ENCODE results near the gene ZNF93.
"Not testable (repeated sequence)": the region's sequence is repeated elsewhere in the genome, so short reads cannot be mapped to it uniquely, and the experiment has no call there.

ZNF93 gene

GRCh38 chr19:19943848-19944582 lies 43.3 kb downstream of the ZNF93 start:
- H3K9me3 ChIP-seq (ENCODE audit: control insufficient read depth in 1 of 2, low read length in 2 of 2) = no peaks in the 10 kb centered on the region
- no peaks in the 10 kb centered on the region for H3K4me1 ChIP-seq (ENCODE audit: control insufficient read depth in 1 of 2, insufficient read depth in 2 of 2, low read length in 2 of 2)
- no peak overlapping the region for H3K4me3 ChIP-seq (ENCODE audit: low read depth in 1 of 2, low read length in 2 of 2)
- H3K27ac ChIP-seq (ENCODE audit: low read length) = no peak overlapping the region
- H3K27me3 ChIP-seq (ENCODE audit: low read depth, low read length) = no peaks in the 10 kb centered on the region
- no peaks in the 10 kb centered on the region for H3K36me3 ChIP-seq (ENCODE audit: control insufficient read depth in 1 of 2, insufficient read depth in 2 of 2, low read length in 2 of 2)

- H3K27ac ChIP-seq (ENCODE audit: low read length) = no peak overlapping the region
- H3K36me3 ChIP-seq (ENCODE audit: control insufficient read depth in 1 of 2, insufficient read depth in 2 of 2, low read length in 2 of 2) = no peaks in the 10 kb centered on the region
- no peaks in the 10 kb centered on the region for H3K4me1 ChIP-seq (ENCODE audit: control insufficient read depth in 1 of 2, insufficient read depth in 2 of 2, low read length in 2 of 2)
- H3K4me3 ChIP-seq (ENCODE audit: low read depth in 1 of 2, low read length in 2 of 2) = no peak overlapping the region
- no peaks in the 10 kb centered on the region for H3K27me3 ChIP-seq (ENCODE audit: low read depth, low read length)
- H3K9me3 ChIP-seq (ENCODE audit: control insufficient read depth in 1 of 2, low read length in 2 of 2) = no peaks in the 10 kb centered on the region
Measured at GRCh38 chr19:19944583-19944880, 43.8 kb downstream of the ZNF93 start.

- Histone ChIP-seq H3K27ac (ENCODE audit: low read length) (no peak overlapping the region), H3K36me3 (ENCODE audit: control insufficient read depth in 1 of 2, insufficient read depth in 2 of 2, low read length in 2 of 2) (no peaks in the 10 kb centered on the region), H3K9me3 (ENCODE audit: control insufficient read depth in 1 of 2, low read length in 2 of 2) (no peaks in the 10 kb centered on the region), H3K4me3 (ENCODE audit: low read depth in 1 of 2, low read length in 2 of 2) (no peak overlapping the region), H3K27me3 (ENCODE audit: low read depth, low read length) (no peaks in the 10 kb centered on the region), H3K4me1 (ENCODE audit: control insufficient read depth in 1 of 2, insufficient read depth in 2 of 2, low read length in 2 of 2) (no peaks in the 10 kb centered on the region)
Measured at GRCh38 chr19:19946226-19946625, 45.5 kb downstream of the ZNF93 start.

DNA sequence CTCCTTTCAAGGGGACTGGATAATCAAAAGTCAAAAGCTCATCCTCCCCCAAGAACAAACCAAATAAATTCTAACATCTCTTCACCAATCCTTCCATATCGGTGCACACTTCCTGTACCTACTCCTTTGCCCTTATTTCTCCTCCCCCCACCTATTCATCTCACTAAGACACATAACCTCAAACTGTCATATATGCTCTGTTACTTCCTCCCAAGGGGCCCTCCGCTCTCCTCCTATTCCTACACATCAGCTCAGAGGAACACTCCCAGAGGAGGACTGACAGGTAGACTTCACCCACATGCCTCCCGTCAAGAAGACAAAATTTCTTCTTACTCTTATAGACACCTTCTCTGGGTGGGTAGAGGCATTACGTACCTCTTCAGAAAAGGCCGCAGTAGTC lies 48.1 kb downstream of the ZNF93 start:
- no peaks in the 10 kb centered on the region for H3K27me3 ChIP-seq (ENCODE audit: low read depth, low read length)
- no peaks in the 10 kb centered on the region for H3K9me3 ChIP-seq (ENCODE audit: control insufficient read depth in 1 of 2, low read length in 2 of 2)
- H3K4me3 ChIP-seq (ENCODE audit: low read depth in 1 of 2, low read length in 2 of 2) = no peak overlapping the region
- no peak overlapping the region for H3K27ac ChIP-seq (ENCODE audit: low read length)
- H3K36me3 ChIP-seq (ENCODE audit: control insufficient read depth in 1 of 2, insufficient read depth in 2 of 2, low read length in 2 of 2) = no peaks in the 10 kb centered on the region
- H3K4me1 ChIP-seq (ENCODE audit: control insufficient read depth in 1 of 2, insufficient read depth in 2 of 2, low read length in 2 of 2) = no peaks in the 10 kb centered on the region

GRCh38 chr19:19955208-19955607 lies 54.5 kb downstream of the ZNF93 start:
- Histone ChIP-seq H3K9me3 (ENCODE audit: control insufficient read depth in 1 of 2, low read length in 2 of 2) (no peaks in the 10 kb centered on the region), H3K27me3 (ENCODE audit: low read depth, low read length) (no peaks in the 10 kb centered on the region), H3K4me3 (ENCODE audit: low read depth in 1 of 2, low read length in 2 of 2) (no peak overlapping the region), H3K36me3 (ENCODE audit: control insufficient read depth in 1 of 2, insufficient read depth in 2 of 2, low read length in 2 of 2) (no peaks in the 10 kb centered on the region), H3K4me1 (ENCODE audit: control insufficient read depth in 1 of 2, insufficient read depth in 2 of 2, low read length in 2 of 2) (no peaks in the 10 kb centered on the region), H3K27ac (ENCODE audit: low read length) (no peak overlapping the region)

DNA sequence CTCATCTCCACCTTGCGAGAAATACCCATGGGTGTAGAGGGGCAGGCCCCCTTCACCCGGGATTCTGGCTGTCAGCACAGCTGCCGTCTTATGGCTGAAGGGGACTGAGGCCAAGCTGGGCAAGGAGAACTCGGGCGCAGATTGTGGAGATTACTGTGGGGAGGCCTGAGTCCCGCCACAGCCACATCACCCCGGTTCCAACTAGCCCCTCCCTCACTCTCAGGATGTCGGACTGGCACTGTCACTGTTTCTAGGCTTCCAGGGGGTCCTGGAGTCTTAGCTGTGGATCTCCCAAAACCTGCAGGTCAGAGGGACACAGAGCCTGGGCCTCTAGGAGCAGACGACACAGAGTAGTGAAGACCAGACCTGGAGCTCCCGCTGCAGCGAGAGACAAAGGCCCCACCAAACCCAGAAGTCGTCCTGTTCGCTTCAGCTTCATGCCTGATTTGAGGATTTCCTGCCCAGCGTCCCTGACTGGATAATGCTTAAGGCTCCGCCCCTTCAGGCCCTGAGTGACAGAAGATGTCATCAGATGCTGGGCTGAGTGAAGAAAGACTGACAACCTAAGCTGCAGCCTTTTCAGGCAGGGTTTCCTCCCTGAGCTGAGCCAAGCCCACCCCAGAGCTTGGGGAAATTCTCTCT lies 55.8 kb downstream of the ZNF93 start:
- Histone ChIP-seq H3K4me1 (ENCODE audit: control insufficient read depth in 1 of 2, insufficient read depth in 2 of 2, low read length in 2 of 2) (no peaks in the 10 kb centered on the region), H3K36me3 (ENCODE audit: control insufficient read depth in 1 of 2, insufficient read depth in 2 of 2, low read length in 2 of 2) (no peaks in the 10 kb centered on the region), H3K4me3 (ENCODE audit: low read depth in 1 of 2, low read length in 2 of 2) (no peak overlapping the region), H3K27me3 (ENCODE audit: low read depth, low read length) (no peaks in the 10 kb centered on the region), H3K9me3 (ENCODE audit: control insufficient read depth in 1 of 2, low read length in 2 of 2) (no peaks in the 10 kb centered on the region), H3K27ac (ENCODE audit: low read length) (no peak overlapping the region)

DNA sequence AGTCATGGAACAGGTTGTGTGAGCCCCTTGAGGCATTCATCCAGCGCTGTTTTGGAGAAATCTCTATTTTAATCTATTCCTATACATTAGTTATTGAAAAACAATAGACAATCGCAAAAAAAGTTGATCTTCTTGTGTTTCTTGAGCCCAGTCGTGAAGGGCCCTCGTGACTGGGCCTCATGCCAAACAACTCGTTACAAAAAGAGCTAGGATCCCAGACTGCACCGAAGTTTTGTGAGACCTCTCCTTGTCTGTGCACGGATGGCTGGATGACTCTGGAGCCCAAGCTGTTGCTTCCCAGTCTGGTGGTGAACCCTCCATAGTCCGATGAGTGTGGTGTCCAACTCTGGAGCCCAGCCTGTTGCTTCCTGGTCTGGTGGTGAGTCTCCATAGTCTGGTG lies 57.0 kb downstream of the ZNF93 start:
- not testable (repeated sequence) for H3K27ac ChIP-seq (ENCODE audit: low read length); H3K36me3 ChIP-seq (ENCODE audit: control insufficient read depth in 1 of 2, insufficient read depth in 2 of 2, low read length in 2 of 2); H3K4me1 ChIP-seq (ENCODE audit: control insufficient read depth in 1 of 2, insufficient read depth in 2 of 2, low read length in 2 of 2); H3K4me3 ChIP-seq (ENCODE audit: low read depth in 1 of 2, low read length in 2 of 2); H3K27me3 ChIP-seq (ENCODE audit: low read depth, low read length); H3K9me3 ChIP-seq (ENCODE audit: control insufficient read depth in 1 of 2, low read length in 2 of 2)

GRCh38 chr19:19959151-19959799 lies 58.5 kb downstream of the ZNF93 start:
- not testable (repeated sequence) for H3K9me3 ChIP-seq (ENCODE audit: control insufficient read depth in 1 of 2, low read length in 2 of 2); H3K4me1 ChIP-seq (ENCODE audit: control insufficient read depth in 1 of 2, insufficient read depth in 2 of 2, low read length in 2 of 2); H3K4me3 ChIP-seq (ENCODE audit: low read depth in 1 of 2, low read length in 2 of 2); H3K27ac ChIP-seq (ENCODE audit: low read length); H3K27me3 ChIP-seq (ENCODE audit: low read depth, low read length); H3K36me3 ChIP-seq (ENCODE audit: control insufficient read depth in 1 of 2, insufficient read depth in 2 of 2, low read length in 2 of 2)

GRCh38 chr19:19964416-19964815 lies 63.7 kb downstream of the ZNF93 start:
- Histone ChIP-seq H3K27me3 (ENCODE audit: low read depth, low read length) (no peaks in the 10 kb centered on the region), H3K9me3 (ENCODE audit: control insufficient read depth in 1 of 2, low read length in 2 of 2) (peaks cover 4 to 18% of the 10 kb centered on the region in 2 donors), H3K4me1 (ENCODE audit: control insufficient read depth in 1 of 2, insufficient read depth in 2 of 2, low read length in 2 of 2) (no peaks in the 10 kb centered on the region), H3K4me3 (ENCODE audit: low read depth in 1 of 2, low read length in 2 of 2) (no peak overlapping the region), H3K27ac (ENCODE audit: low read length) (no peak overlapping the region), H3K36me3 (ENCODE audit: control insufficient read depth in 1 of 2, insufficient read depth in 2 of 2, low read length in 2 of 2) (no peaks in the 10 kb centered on the region)

- not testable (repeated sequence) for H3K4me1 ChIP-seq (ENCODE audit: control insufficient read depth in 1 of 2, insufficient read depth in 2 of 2, low read length in 2 of 2); H3K27ac ChIP-seq (ENCODE audit: low read length); H3K27me3 ChIP-seq (ENCODE audit: low read depth, low read length); H3K4me3 ChIP-seq (ENCODE audit: low read depth in 1 of 2, low read length in 2 of 2); H3K36me3 ChIP-seq (ENCODE audit: control insufficient read depth in 1 of 2, insufficient read depth in 2 of 2, low read length in 2 of 2)
- H3K9me3 ChIP-seq (ENCODE audit: control insufficient read depth in 1 of 2, low read length in 2 of 2) = peaks cover 4 to 18% of the 10 kb centered on the region in 2 donors
Measured at GRCh38 chr19:19966126-19966525, 65.4 kb downstream of the ZNF93 start.

GRCh38 chr19:19966862-19967261 lies 66.1 kb downstream of the ZNF93 start:
- Histone ChIP-seq H3K4me3 (ENCODE audit: low read depth in 1 of 2, low read length in 2 of 2) (no peak overlapping the region), H3K36me3 (ENCODE audit: control insufficient read depth in 1 of 2, insufficient read depth in 2 of 2, low read length in 2 of 2) (no peaks in the 10 kb centered on the region), H3K27ac (ENCODE audit: low read length) (no peak overlapping the region), H3K27me3 (ENCODE audit: low read depth, low read length) (no peaks in the 10 kb centered on the region), H3K4me1 (ENCODE audit: control insufficient read depth in 1 of 2, insufficient read depth in 2 of 2, low read length in 2 of 2) (no peaks in the 10 kb centered on the region), H3K9me3 (ENCODE audit: control insufficient read depth in 1 of 2, low read length in 2 of 2) (peaks cover 4 to 18% of the 10 kb centered on the region in 2 donors)
